Brain microvascular endothelial cell (primary cell): ENCODE measurements around the gene PBRM1.

Source experiments
- DNase-seq: peaks from one replicate; pipeline ENCODE4 v3.0.0-alpha.2; 2020
- H3K27ac ChIP-seq: fragments of 250-450 bp; sonication (Bioruptor Pico); 2 replicates; pipeline ENCODE4 v1.5.1; 2020; ENCODE audit warnings: mild to moderate bottlenecking, moderate library complexity
- H3K27me3 ChIP-seq: fragments of 250-450 bp; sonication (Bioruptor Pico); replicated peaks from 2 replicates; pipeline ENCODE4 v1.5.1; 2020; ENCODE audit warnings: mild to moderate bottlenecking
- H3K36me3 ChIP-seq: fragments of 250-450 bp; sonication (Bioruptor Pico); replicated peaks from 2 replicates; pipeline ENCODE4 v1.5.1; 2020; ENCODE audit warnings: mild to moderate bottlenecking
- H3K4me3 ChIP-seq: 2 replicates; pipeline ENCODE4 v1.5.1; 2011; ENCODE audit warnings: low read depth, mild to moderate bottlenecking, control low read depth, low read length, moderate library complexity
- in situ Hi-C: cut with HindIII; loops from 2 replicates; pipeline ENCODE4 v1.10.0; 2017; ENCODE audit warnings: low sequenced_read_pairs, low pct_ligation_motif_present
- TF ChIP-seq, protein P1 (sequence below): IDR thresholded peaks from 2 replicates; pipeline ENCODE4 v1.5.1; 2011; ENCODE audit warnings: low read depth, mild to moderate bottlenecking, moderate library complexity, low read length, control low read depth, inconsistent platforms; ENCODE audit errors: missing control alignments

Gene PBRM1

GRCh38 chr3:52498137-52499054 lies 187.3 kb downstream of the PBRM1 start:
- TF ChIP-seq, protein P1, sequence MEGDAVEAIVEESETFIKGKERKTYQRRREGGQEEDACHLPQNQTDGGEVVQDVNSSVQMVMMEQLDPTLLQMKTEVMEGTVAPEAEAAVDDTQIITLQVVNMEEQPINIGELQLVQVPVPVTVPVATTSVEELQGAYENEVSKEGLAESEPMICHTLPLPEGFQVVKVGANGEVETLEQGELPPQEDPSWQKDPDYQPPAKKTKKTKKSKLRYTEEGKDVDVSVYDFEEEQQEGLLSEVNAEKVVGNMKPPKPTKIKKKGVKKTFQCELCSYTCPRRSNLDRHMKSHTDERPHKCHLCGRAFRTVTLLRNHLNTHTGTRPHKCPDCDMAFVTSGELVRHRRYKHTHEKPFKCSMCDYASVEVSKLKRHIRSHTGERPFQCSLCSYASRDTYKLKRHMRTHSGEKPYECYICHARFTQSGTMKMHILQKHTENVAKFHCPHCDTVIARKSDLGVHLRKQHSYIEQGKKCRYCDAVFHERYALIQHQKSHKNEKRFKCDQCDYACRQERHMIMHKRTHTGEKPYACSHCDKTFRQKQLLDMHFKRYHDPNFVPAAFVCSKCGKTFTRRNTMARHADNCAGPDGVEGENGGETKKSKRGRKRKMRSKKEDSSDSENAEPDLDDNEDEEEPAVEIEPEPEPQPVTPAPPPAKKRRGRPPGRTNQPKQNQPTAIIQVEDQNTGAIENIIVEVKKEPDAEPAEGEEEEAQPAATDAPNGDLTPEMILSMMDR = no peak
- H3K4me3 ChIP-seq = no peak overlapping the region
- no peaks in the 10 kb centered on the region for H3K27me3 ChIP-seq
- H3K36me3 ChIP-seq = no peaks in the 10 kb centered on the region
- in situ Hi-C loops = no loop called here
- H3K27ac ChIP-seq = no peak overlapping the region
- no peak for DNase-seq

DNA sequence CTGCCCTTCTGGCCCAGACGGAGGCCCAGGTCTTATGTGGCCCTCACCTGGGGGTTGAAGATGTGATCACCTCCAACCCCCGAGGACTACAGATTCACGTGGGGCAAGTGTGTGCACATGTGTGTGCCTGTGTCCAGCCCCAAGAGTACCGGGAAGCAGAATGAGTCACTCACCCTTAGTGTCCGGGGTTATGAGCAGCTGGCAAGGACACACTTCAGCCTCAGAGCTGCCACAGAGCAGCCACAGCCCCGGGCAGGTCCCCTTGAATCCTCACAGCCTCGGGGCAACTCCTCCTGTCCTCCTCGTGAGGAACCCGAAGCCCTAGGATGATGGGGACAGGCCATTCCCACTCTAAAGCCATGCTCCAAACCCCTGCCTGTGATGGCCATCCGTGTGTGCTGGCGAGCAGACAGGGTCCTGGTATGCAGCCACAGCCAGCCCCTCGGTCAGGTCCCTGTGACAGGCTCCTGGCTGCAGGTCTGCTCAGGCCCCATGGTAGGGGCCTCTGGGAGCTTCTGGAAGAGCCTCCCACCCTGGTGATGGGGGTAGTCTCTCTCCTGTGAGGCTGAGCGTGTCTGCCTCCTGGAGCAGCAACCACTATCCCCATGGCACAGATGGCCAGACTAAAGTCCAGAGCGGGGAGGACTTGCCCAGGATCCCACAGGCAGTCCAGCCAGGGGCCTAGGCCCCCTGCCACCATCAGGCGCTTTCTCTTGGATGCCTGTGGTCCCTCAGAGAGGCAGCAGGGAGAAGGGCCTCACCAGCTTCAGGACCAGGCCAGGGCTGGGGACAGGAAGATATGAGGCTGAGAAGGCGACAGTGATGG lies 189.7 kb downstream of the PBRM1 start:
- DNase-seq = no peak
- in situ Hi-C loops = no loop called here
- Histone ChIP-seq H3K4me3 (no peak overlapping the region), H3K36me3 (peaks cover 19% of the 10 kb centered on the region), H3K27ac (no peak overlapping the region), H3K27me3 (no peaks in the 10 kb centered on the region)
- TF ChIP-seq, protein P1 = no peak
